ENCODE results near the gene MRTFA.

Gene MRTFA

DNA sequence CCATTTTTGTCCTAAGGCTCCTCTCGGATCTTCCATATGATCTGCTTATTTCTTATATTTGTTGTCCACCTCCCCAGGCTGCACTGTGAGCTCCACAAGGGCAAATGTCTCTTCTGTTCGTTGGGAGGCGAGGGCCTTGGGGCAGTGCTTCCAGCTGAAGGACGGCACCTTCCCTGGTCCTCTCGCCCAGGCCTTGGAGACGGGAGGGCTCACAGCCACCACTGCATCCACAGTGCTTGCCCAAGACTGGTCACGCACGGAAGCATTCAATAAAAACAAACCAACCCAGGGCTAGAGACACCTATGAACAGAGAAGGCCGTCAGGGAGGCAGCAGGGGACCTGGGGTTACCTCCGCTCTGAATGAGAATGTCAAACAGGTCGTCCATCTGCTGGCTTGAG lies 219.9 kb downstream of the MRTFA start:
- Histone ChIP-seq H3K27ac (ENCODE audit: low read depth, low read length) (peak overlapping the region; percentile 95), H3K9me3 (ENCODE audit: insufficient read depth, low read length) (no peaks in the 10 kb centered on the region), H3K79me2 (ENCODE audit: insufficient read depth, low read length) (no peaks in the 10 kb centered on the region; the same call in 1 of the 2 replicates), H2AFZ (ENCODE audit: low read depth, low read length, severe bottlenecking) (no peak overlapping the region), H3K36me3 (ENCODE audit: low read length) (no peaks in the 10 kb centered on the region), H3K9ac (ENCODE audit: low read length) (peak overlapping the region; percentile 52), H4K20me1 (ENCODE audit: low read depth, low read length) (no peaks in the 10 kb centered on the region), H3F3A (ENCODE audit: insufficient read depth) (peaks cover 71% of the 10 kb centered on the region), H3K27me3 (ENCODE audit: low read length) (no peaks in the 10 kb centered on the region), H3K4me3 (ENCODE audit: insufficient read depth, low read length, poor library complexity, severe bottlenecking) (no peak overlapping the region), H3K9me2 (replicated peaks; ENCODE audit: insufficient read depth, low read length) (no peaks in the 10 kb centered on the region), H3K4me2 (ENCODE audit: low read depth, low read length, poor library complexity, severe bottlenecking) (peak overlapping the region; percentile 51)
- TF ChIP-seq EZH2phosphoT487 (conservative IDR thresholded peaks at IDR 0.05; ENCODE audit: low read length): no peak
- TF ChIP-seq, protein P1, sequence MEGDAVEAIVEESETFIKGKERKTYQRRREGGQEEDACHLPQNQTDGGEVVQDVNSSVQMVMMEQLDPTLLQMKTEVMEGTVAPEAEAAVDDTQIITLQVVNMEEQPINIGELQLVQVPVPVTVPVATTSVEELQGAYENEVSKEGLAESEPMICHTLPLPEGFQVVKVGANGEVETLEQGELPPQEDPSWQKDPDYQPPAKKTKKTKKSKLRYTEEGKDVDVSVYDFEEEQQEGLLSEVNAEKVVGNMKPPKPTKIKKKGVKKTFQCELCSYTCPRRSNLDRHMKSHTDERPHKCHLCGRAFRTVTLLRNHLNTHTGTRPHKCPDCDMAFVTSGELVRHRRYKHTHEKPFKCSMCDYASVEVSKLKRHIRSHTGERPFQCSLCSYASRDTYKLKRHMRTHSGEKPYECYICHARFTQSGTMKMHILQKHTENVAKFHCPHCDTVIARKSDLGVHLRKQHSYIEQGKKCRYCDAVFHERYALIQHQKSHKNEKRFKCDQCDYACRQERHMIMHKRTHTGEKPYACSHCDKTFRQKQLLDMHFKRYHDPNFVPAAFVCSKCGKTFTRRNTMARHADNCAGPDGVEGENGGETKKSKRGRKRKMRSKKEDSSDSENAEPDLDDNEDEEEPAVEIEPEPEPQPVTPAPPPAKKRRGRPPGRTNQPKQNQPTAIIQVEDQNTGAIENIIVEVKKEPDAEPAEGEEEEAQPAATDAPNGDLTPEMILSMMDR (IDR thresholded peaks at IDR 0.05; ENCODE audit: insufficient read depth, low read length, poor library complexity, severe bottlenecking): no peak

DNA sequence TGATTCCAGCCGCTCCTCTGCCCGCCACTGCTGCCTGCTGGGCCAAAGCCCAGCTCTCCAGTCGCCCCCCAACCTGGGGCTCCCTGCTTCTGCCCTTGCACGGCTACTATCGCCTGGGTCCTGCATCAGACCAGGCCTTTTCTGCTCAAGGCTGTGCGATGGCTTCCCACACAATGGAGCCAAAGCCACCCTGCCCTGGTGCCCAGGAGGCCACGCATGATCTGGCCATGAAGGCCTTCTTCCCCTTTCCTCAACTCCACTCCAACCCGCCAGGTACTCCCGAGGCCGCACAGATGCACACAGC lies 220.3 kb downstream of the MRTFA start:
- H3F3A ChIP-seq (ENCODE audit: insufficient read depth): peaks cover 72% of the 10 kb centered on the region
- no peaks in the 10 kb centered on the region for H3K9me3 ChIP-seq (ENCODE audit: insufficient read depth, low read length)
- no peak overlapping the region for H2AFZ ChIP-seq (ENCODE audit: low read depth, low read length, severe bottlenecking)
- no peak for TF ChIP-seq EZH2phosphoT487 (conservative IDR thresholded peaks at IDR 0.05; ENCODE audit: low read length)
- TF ChIP-seq, protein P1 (IDR thresholded peaks at IDR 0.05; ENCODE audit: insufficient read depth, low read length, poor library complexity, severe bottlenecking): no peak
- peak overlapping the region; percentile 51 for H3K4me2 ChIP-seq (ENCODE audit: low read depth, low read length, poor library complexity, severe bottlenecking)
- H4K20me1 ChIP-seq (ENCODE audit: low read depth, low read length): no peaks in the 10 kb centered on the region
- H3K4me3 ChIP-seq (ENCODE audit: insufficient read depth, low read length, poor library complexity, severe bottlenecking): no peak overlapping the region
- peak overlapping the region; percentile 95 for H3K27ac ChIP-seq (ENCODE audit: low read depth, low read length)
- no peaks in the 10 kb centered on the region for H3K9me2 ChIP-seq (replicated peaks; ENCODE audit: insufficient read depth, low read length)
- H3K36me3 ChIP-seq (ENCODE audit: low read length): no peaks in the 10 kb centered on the region
- peak overlapping the region; percentile 52 for H3K9ac ChIP-seq (ENCODE audit: low read length)
- H3K79me2 ChIP-seq (ENCODE audit: insufficient read depth, low read length): no peaks in the 10 kb centered on the region; the same call in 1 of the 2 replicates
- no peaks in the 10 kb centered on the region for H3K27me3 ChIP-seq (ENCODE audit: low read length)

DNA sequence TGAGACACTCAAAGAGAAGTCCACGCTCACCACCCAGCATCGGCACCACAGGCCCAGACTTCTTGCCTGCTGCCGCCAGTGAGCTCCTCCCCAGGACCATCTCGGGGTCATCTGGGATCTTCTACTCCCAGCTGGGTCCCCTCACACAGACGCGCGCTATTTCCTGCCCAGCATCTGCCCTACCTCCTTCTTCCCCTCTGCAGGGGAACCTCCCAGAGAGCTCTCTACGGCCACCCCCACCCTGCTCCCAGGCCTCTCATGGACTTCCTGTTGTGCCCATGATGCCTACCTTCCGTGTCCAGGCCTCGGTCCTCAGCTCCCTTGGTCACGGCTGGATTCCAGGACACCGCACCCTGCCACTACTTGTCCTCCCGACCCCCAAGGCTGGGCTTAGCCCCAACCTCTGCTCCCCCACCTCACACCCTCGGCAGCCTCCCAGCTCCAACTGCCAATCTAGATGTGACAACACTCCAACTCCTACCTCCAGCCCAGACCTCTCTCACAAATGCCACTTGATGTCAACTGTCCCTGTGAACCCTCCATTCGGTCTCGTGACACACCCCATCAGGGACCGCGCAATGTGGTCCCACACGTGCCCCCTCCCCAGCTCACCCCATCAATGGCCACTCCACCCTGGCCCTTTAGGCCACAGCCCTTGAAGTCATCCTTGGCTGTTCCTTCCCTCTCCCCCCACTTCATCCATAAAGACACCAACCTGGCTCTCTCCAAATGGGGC lies 220.8 kb downstream of the MRTFA start:
- peaks cover 78% of the 10 kb centered on the region for H3F3A ChIP-seq (ENCODE audit: insufficient read depth)
- H3K79me2 ChIP-seq (ENCODE audit: insufficient read depth, low read length): no peaks in the 10 kb centered on the region; the same call in 1 of the 2 replicates
- H3K36me3 ChIP-seq (ENCODE audit: low read length): no peaks in the 10 kb centered on the region
- H3K9ac ChIP-seq (ENCODE audit: low read length): peak overlapping the region; percentile 52
- no peak overlapping the region for H3K4me3 ChIP-seq (ENCODE audit: insufficient read depth, low read length, poor library complexity, severe bottlenecking)
- H3K4me2 ChIP-seq (ENCODE audit: low read depth, low read length, poor library complexity, severe bottlenecking): peak overlapping the region; percentile 51
- TF ChIP-seq EZH2phosphoT487 (conservative IDR thresholded peaks at IDR 0.05; ENCODE audit: low read length): no peak
- TF ChIP-seq, protein P1 (IDR thresholded peaks at IDR 0.05; ENCODE audit: insufficient read depth, low read length, poor library complexity, severe bottlenecking): no peak
- H2AFZ ChIP-seq (ENCODE audit: low read depth, low read length, severe bottlenecking): no peak overlapping the region
- peak overlapping the region; percentile 95 for H3K27ac ChIP-seq (ENCODE audit: low read depth, low read length)
- H3K27me3 ChIP-seq (ENCODE audit: low read length): no peaks in the 10 kb centered on the region
- H3K9me2 ChIP-seq (replicated peaks; ENCODE audit: insufficient read depth, low read length): no peaks in the 10 kb centered on the region
- no peaks in the 10 kb centered on the region for H3K9me3 ChIP-seq (ENCODE audit: insufficient read depth, low read length)
- no peaks in the 10 kb centered on the region for H4K20me1 ChIP-seq (ENCODE audit: low read depth, low read length)

All from SU-DHL-6 (cell line).